ENCODE results near the gene CYB5RL. TPM values are rescaled to one million over a fixed set of nuclear protein-coding genes. Genes with fewer than 3 reads are reported as not detected.

The CYB5RL gene
- total RNA-seq, 3 donors from 2014 or later: 6.9 to 9.1 (median 7.7) TPM

GRCh38 chr1:54244655-54245054 is 44.8 kb upstream of the CYB5RL start:
- H3K36me3 ChIP-seq (ENCODE audit: low read depth): no peaks in the 10 kb centered on the region
- intact Hi-C loops (cut with DNase I, micrococcal nuclease): no loop called here
- ATAC-seq: no peak

DNA sequence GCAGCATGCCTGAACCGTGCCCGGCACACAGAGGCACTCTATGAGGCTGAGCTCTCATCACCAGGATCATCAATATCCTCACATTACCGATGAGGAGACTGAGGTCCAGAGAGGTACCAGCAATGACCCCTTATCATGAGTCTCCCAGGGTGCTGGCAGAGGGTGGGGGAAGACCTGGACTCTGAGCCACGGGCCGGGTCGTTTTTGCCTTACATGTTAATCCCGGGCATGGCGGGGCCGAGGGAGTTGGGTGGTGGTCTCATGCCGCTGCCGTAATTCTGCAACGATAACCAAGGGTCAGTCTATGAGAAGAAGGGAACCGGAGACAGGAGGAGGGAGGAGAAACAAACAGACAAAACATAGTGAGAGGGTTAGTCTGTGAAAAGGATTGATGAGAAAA is 43.2 kb upstream of the CYB5RL start:
- TF ChIP-seq, protein P1, sequence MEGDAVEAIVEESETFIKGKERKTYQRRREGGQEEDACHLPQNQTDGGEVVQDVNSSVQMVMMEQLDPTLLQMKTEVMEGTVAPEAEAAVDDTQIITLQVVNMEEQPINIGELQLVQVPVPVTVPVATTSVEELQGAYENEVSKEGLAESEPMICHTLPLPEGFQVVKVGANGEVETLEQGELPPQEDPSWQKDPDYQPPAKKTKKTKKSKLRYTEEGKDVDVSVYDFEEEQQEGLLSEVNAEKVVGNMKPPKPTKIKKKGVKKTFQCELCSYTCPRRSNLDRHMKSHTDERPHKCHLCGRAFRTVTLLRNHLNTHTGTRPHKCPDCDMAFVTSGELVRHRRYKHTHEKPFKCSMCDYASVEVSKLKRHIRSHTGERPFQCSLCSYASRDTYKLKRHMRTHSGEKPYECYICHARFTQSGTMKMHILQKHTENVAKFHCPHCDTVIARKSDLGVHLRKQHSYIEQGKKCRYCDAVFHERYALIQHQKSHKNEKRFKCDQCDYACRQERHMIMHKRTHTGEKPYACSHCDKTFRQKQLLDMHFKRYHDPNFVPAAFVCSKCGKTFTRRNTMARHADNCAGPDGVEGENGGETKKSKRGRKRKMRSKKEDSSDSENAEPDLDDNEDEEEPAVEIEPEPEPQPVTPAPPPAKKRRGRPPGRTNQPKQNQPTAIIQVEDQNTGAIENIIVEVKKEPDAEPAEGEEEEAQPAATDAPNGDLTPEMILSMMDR (IDR thresholded peaks at IDR 0.05): no peak
- ATAC-seq (no peak), DNase-seq (no peak)
- no peaks in the 10 kb centered on the region for H3K4me1 ChIP-seq (ENCODE audit: low read depth)
- no peaks in the 10 kb centered on the region for H3K9me3 ChIP-seq
- H3K36me3 ChIP-seq (ENCODE audit: low read depth): no peaks in the 10 kb centered on the region
- intact Hi-C loops (cut with DNase I, micrococcal nuclease): no loop called here
- H3K4me3 ChIP-seq: no peak overlapping the region

More at GRCh38 chr1:54244655-54245054, 44.8 kb upstream of the CYB5RL start:
- no peaks in the 10 kb centered on the region for H3K4me1 ChIP-seq (ENCODE audit: low read depth)
- H3K4me3 ChIP-seq: no peak overlapping the region
- no peaks in the 10 kb centered on the region for H3K9me3 ChIP-seq
- TF ChIP-seq, protein P1 (IDR thresholded peaks at IDR 0.05): no peak
- DNase-seq: no peak

GRCh38 chr1:54241364-54241763 is 41.5 kb upstream of the CYB5RL start:
- Histone ChIP-seq H3K4me3 (no peak overlapping the region), H3K4me1 (ENCODE audit: low read depth) (no peaks in the 10 kb centered on the region), H3K36me3 (ENCODE audit: low read depth) (no peaks in the 10 kb centered on the region), H3K9me3 (no peaks in the 10 kb centered on the region)
- TF ChIP-seq, protein P1 (IDR thresholded peaks at IDR 0.05): no peak
- ATAC-seq: no peak
- intact Hi-C loops (cut with DNase I, micrococcal nuclease): no loop called here
- no peak for DNase-seq

DNA sequence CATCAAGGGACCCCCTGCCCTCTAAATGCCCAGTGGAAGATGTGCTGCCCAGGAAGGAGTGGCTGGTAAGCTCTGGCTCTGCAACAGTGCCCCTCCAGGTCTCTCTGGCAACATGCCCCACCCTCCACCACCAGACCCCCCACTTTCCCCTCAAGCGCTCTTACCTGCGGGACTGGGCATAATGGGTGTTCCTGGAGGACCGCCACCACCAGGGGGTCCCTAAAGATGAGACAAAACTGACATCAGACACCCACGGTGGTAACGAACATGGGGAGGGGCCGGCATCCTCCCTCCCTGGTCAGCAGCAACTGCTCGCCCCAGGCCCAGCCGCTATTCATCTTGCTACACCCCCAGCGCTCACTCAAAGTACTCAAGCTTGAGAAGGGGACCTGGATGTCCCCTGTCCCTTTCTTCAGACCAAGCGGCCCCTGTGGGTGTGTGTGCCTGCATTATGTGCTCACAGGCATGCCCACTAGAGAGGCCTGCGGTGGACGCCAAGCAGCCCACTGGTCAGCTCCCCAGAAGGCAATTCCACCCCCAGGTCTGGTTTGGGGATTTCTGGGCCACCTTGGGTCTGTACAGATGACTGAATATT is 41.0 kb upstream of the CYB5RL start:
- Histone ChIP-seq H3K36me3 (ENCODE audit: low read depth) (no peaks in the 10 kb centered on the region), H3K4me1 (ENCODE audit: low read depth) (no peaks in the 10 kb centered on the region), H3K4me3 (no peak overlapping the region), H3K9me3 (no peaks in the 10 kb centered on the region)
- intact Hi-C loops (cut with DNase I, micrococcal nuclease): no loop called here
- DNase-seq (no peak), ATAC-seq (no peak)
- TF ChIP-seq, protein P1 (IDR thresholded peaks at IDR 0.05): no peak

DNA sequence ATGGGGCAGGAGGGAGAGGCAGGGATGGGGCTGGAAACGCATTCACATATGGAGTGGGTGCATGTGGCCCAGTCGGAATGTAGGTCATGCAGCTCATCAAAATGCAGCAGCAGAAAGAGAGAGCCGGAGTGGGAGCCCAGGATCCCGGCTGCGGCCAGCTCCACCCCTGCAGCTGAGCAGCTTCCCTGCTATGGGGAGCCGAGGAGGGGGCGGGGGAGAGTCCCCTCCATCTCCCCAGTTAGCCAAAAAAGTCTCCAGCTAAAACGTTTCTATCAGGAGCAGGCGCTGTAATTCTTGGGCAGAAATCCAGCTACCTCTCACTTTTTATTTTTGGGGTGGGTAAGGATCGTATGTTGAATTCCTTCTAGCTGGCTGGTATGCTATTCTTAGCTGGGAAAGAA is 39.8 kb upstream of the CYB5RL start:
- TF ChIP-seq, protein P1 (IDR thresholded peaks at IDR 0.05): no peak
- Histone ChIP-seq H3K9me3 (no peaks in the 10 kb centered on the region), H3K4me3 (no peak overlapping the region), H3K4me1 (ENCODE audit: low read depth) (no peaks in the 10 kb centered on the region), H3K36me3 (ENCODE audit: low read depth) (no peaks in the 10 kb centered on the region)
- no peak for ATAC-seq
- DNase-seq: no peak
- intact Hi-C loops (cut with DNase I, micrococcal nuclease): no loop called here

- TF ChIP-seq, protein P1 (IDR thresholded peaks at IDR 0.05): no peak
- no peaks in the 10 kb centered on the region for H3K36me3 ChIP-seq (ENCODE audit: low read depth)
- no peak for DNase-seq
These were observed 39.2 kb upstream of the CYB5RL start for GRCh38 chr1:54239035-54239383.

More at GRCh38 chr1:54239035-54239383, 39.2 kb upstream of the CYB5RL start:
- ATAC-seq: no peak
- intact Hi-C loops (cut with DNase I, micrococcal nuclease): no loop called here
- no peak overlapping the region for H3K4me3 ChIP-seq
- H3K4me1 ChIP-seq (ENCODE audit: low read depth): no peaks in the 10 kb centered on the region
- H3K9me3 ChIP-seq: no peaks in the 10 kb centered on the region
